ENCODE data around the gene TRAF7.
"Not testable (repeated sequence)": the region's sequence is repeated elsewhere in the genome, so short reads cannot be mapped to it uniquely, and the experiment has no call there.

DNA sequence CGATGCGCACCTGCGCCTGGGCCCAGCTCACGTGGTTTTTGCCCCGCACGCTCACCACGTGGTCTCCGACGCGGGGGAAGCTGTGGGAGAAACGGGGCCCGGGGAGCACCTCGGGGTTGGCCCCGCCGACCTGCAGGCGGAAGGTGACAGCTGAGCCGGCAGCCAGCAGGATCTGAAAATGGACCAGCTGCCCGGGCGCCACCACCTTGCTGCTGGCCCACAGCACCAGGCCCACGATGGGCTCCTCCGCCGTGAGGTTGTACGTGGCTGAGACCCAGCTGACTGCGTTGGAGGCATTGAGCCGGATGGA is 46.4 kb upstream of the TRAF7 start:
- TF ChIP-seq CTCF (conservative IDR thresholded peaks at IDR 0.05); EZH2 (IDR thresholded peaks at IDR 0.05; ENCODE audit: low read depth): not testable (repeated sequence)

Data from PC-9 (cell line).